Transverse colon (tissue), 3 donors: ENCODE data around the gene NFIA.

Experiments
- CTCF ChIP-seq, 5 experiments: fragments of 200-600 bp in 3 of 5; fragments of 450-650 bp in 2 of 5; sonication (generic) in 3 of 5; IDR thresholded peaks; 1 replicate in 2 of 5; 2 replicates in 3 of 5; pipeline ENCODE4 v1.5.1; 2016 to 2017; ENCODE audit warnings: antibody characterized with exemption in 5 of 5, inconsistent platforms in 3 of 5, mild to moderate bottlenecking in 2 of 5, moderate library complexity in 1 of 5
- EP300 ChIP-seq: sonication (generic); formaldehyde crosslinking; IDR thresholded peaks from one replicate; pipeline ENCODE4 v1.6.1; 2017; ENCODE audit warnings: antibody characterized with exemption, low read depth

GRCh38 chr1:61131716-61132115 is 49.4 kb downstream of the NFIA start:
- no peak for TF ChIP-seq EP300
- no peak for TF ChIP-seq CTCF (IDR thresholded peaks at IDR 0.05)
